GM20000 (cell line): ENCODE data around the gene COL6A1.

ENCODE experiments used
- DNase-seq: peaks from one replicate; pipeline ENCODE4 v3.0.0; 2012; ENCODE audit warnings: low spot score
- CTCF ChIP-seq: IDR thresholded peaks from 2 replicates; pipeline ENCODE4 v1.5.1; 2012; ENCODE audit warnings: mild to moderate bottlenecking, control low read depth; ENCODE audit errors: extremely low read depth, missing control alignments

COL6A1 gene

DNA sequence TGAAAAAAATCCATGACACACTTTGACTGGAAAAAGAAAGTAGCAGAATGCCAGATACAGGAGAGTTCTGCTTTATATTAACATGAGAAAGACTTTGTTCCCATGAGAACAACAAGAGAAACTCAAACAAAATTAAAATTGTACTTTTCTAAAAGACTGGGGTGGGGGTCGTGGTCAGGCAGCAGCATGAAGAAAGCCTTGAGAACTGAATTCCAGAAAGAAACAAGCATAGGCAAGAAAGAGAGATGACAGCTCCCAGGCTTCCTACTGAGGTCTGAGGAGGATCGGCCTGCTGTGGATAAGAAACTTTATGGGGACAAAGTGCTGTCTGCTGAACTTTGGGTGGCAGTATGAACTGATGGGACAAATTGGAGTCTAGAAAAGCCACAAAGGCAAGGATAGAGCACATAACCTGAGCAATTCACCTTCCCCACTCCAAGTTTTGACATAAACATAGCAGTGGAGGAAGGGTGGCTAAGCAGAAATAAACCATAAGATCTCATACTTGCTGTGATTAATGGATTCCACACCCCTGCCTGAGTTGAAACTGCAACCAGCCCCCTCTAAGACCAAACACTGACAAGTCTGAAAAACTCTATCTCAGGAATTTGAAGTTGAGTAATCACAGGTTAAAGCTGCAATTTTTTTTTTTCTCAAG is 43.7 kb downstream of the COL6A1 start:
- TF ChIP-seq CTCF = no peak
- DNase-seq = no peak

- no peak for TF ChIP-seq CTCF
- DNase-seq = no peak
Measured at GRCh38 chr21:46027851-46028493, 46.4 kb downstream of the COL6A1 start.

DNA sequence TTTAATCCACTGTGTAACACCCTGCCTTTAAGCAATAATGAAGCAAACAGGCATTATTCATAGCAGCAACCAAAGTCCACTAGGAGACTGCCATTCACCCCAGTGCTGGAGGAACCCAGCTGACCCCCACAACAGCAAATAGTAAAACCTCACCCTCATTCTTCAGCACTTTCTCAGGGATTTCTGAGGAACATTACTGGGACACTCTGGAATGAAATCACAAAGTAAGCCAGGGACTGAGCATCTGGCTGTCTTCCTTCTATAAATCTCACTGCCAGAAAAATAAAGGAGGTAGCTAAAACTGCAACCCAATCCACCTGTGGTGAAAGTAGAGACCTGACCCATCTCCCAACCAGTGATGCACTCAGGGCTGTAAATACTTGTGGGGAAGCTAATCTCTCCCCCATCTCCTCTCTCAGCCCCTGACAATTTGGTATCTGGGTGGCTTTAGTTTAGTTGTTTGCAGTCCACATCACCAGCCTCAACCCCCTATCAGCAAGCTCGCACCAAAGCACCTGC is 47.1 kb downstream of the COL6A1 start:
- DNase-seq = no peak
- no peak for TF ChIP-seq CTCF

- DNase-seq = no peak
- no peak for TF ChIP-seq CTCF
Measured at GRCh38 chr21:46029186-46029924, 47.8 kb downstream of the COL6A1 start.

GRCh38 chr21:46031484-46031883 is 49.9 kb downstream of the COL6A1 start:
- TF ChIP-seq CTCF = no peak
- DNase-seq = no peak

- no peak for TF ChIP-seq CTCF
- DNase-seq = no peak
Measured at GRCh38 chr21:46032100-46032499, 50.5 kb downstream of the COL6A1 start.
